Colonic mucosa (tissue), 4 donors: ENCODE data around the gene DNAH3. TPM values are rescaled to one million over a fixed set of nuclear protein-coding genes. Genes with fewer than 3 reads are reported as not detected.

Experiments used
- DNase-seq: peaks from one replicate; pipeline ENCODE4 v3.0.0-alpha.2; 2020
- H3K27ac ChIP-seq: fragments of 200-600 bp; one replicate; pipeline ENCODE4 v1.8.0; 2021
- H3K27me3 ChIP-seq: fragments of 200-600 bp; one replicate; pipeline ENCODE4 v1.8.0; 2021
- H3K36me3 ChIP-seq: fragments of 200-600 bp; one replicate; pipeline ENCODE4 v1.8.0; 2021
- H3K4me1 ChIP-seq: fragments of 200-600 bp; one replicate; pipeline ENCODE4 v1.8.0; 2021; ENCODE audit warnings: mild to moderate bottlenecking
- H3K4me3 ChIP-seq: fragments of 200-600 bp; one replicate; pipeline ENCODE4 v1.8.0; 2021
- H3K9ac ChIP-seq, 2 donors: one replicate each; pipeline ENCODE4 v1.7.0; 2013; ENCODE audit warnings: control low read depth in 2 of 2, low read depth in 2 of 2, low read length in 2 of 2
- H3K9me3 ChIP-seq: fragments of 200-600 bp; one replicate; pipeline ENCODE4 v1.8.0; 2021
- CTCF ChIP-seq: fragments of 200-600 bp; IDR thresholded peaks from one replicate; pipeline ENCODE4 v1.8.0; 2022; ENCODE audit warnings: antibody characterized with exemption, mild to moderate bottlenecking
- intact Hi-C: fragments of 100-400 bp; cut with DNase I; formaldehyde crosslinking; loops from one replicate; pipeline ENCODE4 v1.14.1; 2022
- total RNA-seq, 2 donors: library from RNA; stranded (reverse); fragmentation: NEBNext Ultra II Directional in 1 of 2; extraction: Animal tissue kit (Norgen Biotek cat#: 25700) in 1 of 2; gene quantifications; one replicate each; pipeline ENCODE4 v1.2.1, GENCODE V29; 2021
- donor health status: healthy.
- donor health status: DM: no; HTN: no; CAD: no.
- donor health status: DM: no; HTN: no; CAD: no.

The DNAH3 gene
- total RNA-seq, 2 donors from 2014 or later, result 4.2 to 5.1 TPM

- H3K4me3 ChIP-seq, result no peak overlapping the region
- intact Hi-C loops, result no loop called here
- H3K9ac ChIP-seq, result no peak overlapping the region
- no peaks in the 10 kb centered on the region for H3K27me3 ChIP-seq
- DNase-seq, result no peak
- no peaks in the 10 kb centered on the region for H3K36me3 ChIP-seq
- TF ChIP-seq CTCF, result no peak
- H3K4me1 ChIP-seq, result peaks cover 10% of the 10 kb centered on the region
- H3K27ac ChIP-seq, result peak overlapping the region; percentile 25
- H3K9me3 ChIP-seq, result no peaks in the 10 kb centered on the region
Observed at GRCh38 chr16:20905576-20905975, 245.1 kb downstream of the DNAH3 start.

DNA sequence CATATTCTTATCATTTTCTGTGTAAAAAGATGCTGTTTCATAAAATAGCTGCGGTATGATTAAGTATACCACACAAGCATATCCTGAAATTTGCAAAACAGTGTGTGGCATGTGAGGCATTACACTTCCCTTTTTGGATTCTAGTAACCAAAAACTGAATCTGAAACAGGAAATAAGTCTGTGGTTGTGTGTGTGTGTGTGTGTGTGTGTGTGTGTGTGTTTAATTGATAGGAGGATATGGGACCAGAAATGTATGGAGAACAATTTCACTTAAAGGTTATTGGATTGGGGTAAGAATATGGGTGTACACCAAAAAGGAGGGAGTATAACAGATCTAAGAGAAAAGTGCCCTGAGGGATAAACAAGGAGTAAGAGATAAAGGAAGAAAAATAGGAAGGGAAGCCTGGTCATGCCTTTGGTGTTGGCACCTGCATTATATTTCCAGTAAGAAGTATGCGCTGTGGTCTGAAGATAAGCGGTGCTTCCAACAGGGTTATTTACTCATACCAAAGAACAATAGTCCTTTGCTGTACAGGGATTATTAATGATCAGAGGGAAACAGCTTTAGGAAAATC is 246.1 kb downstream of the DNAH3 start:
- TF ChIP-seq CTCF, result no peak
- H3K4me1 ChIP-seq, result peaks cover 10% of the 10 kb centered on the region
- H3K9ac ChIP-seq, result no peak overlapping the region
- H3K36me3 ChIP-seq, result no peaks in the 10 kb centered on the region
- peak overlapping the region; percentile 46 for H3K27ac ChIP-seq
- no peak overlapping the region for H3K4me3 ChIP-seq
- intact Hi-C loops, result no loop called here
- no peaks in the 10 kb centered on the region for H3K27me3 ChIP-seq
- no peaks in the 10 kb centered on the region for H3K9me3 ChIP-seq
- no peak for DNase-seq

GRCh38 chr16:20903899-20904506 is 246.6 kb downstream of the DNAH3 start:
- Histone ChIP-seq H3K27me3 (no peaks in the 10 kb centered on the region), H3K9me3 (no peaks in the 10 kb centered on the region), H3K4me3 (no peak overlapping the region), H3K4me1 (peaks cover 10% of the 10 kb centered on the region), H3K36me3 (no peaks in the 10 kb centered on the region), H3K9ac (no peak overlapping the region), H3K27ac (peak overlapping the region; percentile 46)
- no peak for DNase-seq
- intact Hi-C loops, result no loop called here
- no peak for TF ChIP-seq CTCF

DNA sequence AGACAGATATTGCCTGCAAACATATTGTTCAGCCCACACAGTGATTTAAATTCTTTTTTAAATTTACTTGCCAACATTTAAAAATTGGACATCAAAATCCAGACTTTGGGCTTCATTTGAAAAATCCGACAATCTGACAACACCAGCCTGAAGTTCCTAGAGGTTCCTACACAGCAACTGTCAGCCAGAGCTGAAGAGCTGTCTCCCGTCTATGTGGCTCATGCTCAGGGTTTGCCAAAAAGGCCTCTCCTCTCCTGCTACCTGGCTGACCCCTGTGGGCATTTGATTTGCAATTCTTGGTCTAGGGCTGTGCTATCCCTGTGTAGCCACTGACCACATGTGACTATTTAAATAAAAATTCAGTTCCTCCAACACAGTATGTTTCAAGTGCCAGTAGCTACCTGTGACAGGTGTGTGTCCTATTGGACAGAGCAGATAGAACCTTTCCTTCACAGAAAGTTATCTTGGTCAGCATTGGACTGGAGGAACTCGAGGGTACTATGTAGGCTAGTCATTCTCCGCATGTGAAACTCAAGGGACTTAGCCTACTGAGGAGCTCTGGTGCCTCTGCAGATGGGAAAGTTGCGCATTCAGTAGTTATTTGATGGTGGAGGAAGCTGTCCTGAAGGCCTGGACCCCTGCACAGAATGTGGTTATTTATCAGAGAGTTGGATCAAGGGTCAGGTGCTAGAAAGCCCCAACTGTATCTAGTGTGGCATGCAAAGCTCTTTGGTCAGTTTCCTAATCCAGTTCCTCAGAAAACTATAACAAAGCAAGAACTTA is 247.3 kb downstream of the DNAH3 start:
- no peak for DNase-seq
- no peaks in the 10 kb centered on the region for H3K27me3 ChIP-seq
- H3K4me1 ChIP-seq, result peaks cover 16% of the 10 kb centered on the region
- H3K9me3 ChIP-seq, result no peaks in the 10 kb centered on the region
- H3K36me3 ChIP-seq, result no peaks in the 10 kb centered on the region
- H3K4me3 ChIP-seq, result no peak overlapping the region
- peak overlapping the region in 1 of 2 donors; percentile 1 for H3K9ac ChIP-seq
- intact Hi-C loops, result no loop called here
- TF ChIP-seq CTCF, result no peak
- H3K27ac ChIP-seq, result peak overlapping the region; percentile 46

DNA sequence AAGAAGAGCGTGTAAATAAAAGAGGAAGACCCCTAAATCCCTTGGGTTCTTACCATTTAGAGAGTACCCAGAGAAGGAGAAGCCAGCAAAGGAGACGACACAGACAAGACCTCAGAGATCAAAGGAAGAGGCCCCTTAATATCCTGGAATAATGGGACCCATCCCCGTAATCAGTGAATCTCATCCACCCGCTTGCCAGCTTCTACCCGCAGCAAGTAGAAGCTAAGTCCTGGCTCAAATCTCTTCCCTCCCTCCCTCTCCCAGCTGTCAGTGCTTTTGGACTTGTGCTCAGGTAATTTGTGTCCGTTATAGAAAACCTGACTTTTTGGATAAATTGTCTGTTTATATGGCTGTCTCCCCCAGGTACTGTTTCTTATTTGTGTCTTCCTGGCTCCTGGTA is 248.2 kb downstream of the DNAH3 start:
- no peaks in the 10 kb centered on the region for H3K27me3 ChIP-seq
- no peaks in the 10 kb centered on the region for H3K36me3 ChIP-seq
- no peak for TF ChIP-seq CTCF
- no peak for DNase-seq
- H3K27ac ChIP-seq, result no peak overlapping the region
- no peak overlapping the region for H3K4me3 ChIP-seq
- H3K9ac ChIP-seq, result peak overlapping the region in 1 of 2 donors; percentile 21
- intact Hi-C loops, result no loop called here
- H3K9me3 ChIP-seq, result no peaks in the 10 kb centered on the region
- peaks cover 17% of the 10 kb centered on the region for H3K4me1 ChIP-seq
